NCI-H2196 treated with DMSO at 0.1 percent for 48 hours (cell line): ENCODE measurements around the gene DCUN1D2.
"Not testable (repeated sequence)": the region's sequence is repeated elsewhere in the genome, so short reads cannot be mapped to it uniquely, and the experiment has no call there.

ENCODE experiments used
- DNase-seq: peaks from one replicate; lab custom pipeline; 2025; ENCODE audit not compliant: unreplicated experiment; lab: John Stamatoyannopoulos, UW

DCUN1D2 gene

DNA sequence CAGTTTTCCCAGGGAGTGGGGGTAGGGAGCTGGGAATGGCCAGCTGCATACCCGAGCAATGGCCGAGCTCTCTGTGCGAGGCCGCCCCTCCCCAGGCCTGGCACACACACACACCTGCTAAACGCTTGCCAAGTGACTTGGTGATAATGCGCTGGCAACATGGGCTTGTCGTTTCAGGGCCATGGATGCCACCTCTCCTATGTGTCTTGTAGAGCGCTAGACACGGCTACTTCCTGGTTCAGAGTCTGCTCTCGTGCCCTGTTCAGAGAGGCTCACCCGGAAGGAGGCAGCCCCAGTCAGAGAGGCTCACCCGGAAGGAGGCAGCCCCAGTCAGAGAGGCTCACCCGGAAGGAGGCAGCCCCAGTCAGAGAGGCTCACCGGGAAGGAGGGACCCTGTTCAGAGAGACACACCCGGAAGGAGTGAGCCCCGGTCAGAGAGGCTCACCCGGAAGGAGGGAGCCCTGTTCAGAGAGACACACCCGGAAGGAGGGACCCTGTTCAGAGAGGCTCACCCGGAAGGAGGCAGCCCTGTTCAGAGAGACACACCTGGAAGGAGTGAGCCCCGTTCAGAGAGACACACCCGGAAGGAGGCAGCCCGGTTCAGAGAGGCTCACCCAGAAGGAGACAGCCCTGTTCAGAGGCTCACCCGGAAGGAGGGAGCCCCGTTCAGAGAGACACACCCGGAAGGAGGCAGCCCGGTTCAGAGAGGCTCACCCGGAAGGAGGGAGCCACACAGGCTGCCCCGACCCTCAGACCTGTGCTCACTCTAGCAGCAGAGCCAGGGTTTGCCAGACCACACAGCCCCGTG lies 41.4 kb downstream of the DCUN1D2 start:
- peak; percentile 81 for DNase-seq

DNA sequence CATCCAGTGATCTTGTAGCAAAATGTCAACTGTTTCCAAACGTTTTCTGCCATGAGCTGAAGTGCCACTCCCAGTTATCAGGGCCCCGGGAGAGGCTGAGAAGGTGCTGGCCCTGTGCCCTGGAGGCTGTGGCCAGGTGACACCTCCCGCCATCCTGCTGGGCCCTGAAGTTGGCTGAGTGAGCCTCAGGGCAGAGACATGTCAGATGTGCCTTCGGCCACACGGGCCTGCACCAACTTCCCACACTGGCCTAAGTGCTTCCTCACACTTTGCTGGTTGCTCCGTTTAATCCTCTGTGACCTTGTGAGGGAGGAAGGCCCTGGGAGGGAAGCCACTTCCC lies 42.0 kb downstream of the DCUN1D2 start:
- DNase-seq: peak; percentile 6

DNA sequence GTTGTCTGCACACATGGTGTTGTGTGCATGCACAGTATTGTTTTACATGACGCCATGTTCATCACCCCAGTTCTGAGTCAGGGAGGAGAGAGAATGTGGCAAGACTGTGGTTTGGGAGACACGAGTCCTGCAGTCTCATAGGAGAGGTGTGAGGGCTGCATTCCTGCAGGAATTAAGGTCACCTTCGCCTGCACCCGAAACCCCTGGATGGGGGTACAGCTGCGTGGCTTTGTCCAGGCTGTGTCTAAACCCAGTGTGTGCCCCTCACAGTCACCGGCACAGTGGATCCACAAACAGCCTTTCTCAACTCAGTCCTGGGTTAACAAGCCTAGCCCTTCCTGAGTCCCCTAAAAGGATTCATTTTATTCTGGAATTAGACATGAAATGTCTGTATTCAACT lies 42.9 kb downstream of the DCUN1D2 start:
- DNase-seq: no peak

DNA sequence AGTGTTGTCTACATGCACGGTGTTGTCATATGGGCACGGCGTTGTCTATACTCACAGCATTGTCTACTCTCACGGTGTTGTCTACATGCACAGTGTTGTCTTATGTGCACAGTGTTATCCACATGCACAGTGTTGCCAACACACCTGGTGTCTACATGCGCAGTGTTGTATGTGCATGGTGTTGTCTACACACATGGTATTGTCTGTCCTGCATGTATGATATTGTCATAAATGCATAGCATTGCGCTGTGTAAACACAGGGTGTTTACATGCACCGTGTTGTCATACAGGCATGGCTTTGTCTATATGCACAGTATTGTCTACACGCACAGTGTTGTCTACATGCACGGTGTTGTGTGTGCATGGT lies 44.0 kb downstream of the DCUN1D2 start:
- no peak for DNase-seq

DNA sequence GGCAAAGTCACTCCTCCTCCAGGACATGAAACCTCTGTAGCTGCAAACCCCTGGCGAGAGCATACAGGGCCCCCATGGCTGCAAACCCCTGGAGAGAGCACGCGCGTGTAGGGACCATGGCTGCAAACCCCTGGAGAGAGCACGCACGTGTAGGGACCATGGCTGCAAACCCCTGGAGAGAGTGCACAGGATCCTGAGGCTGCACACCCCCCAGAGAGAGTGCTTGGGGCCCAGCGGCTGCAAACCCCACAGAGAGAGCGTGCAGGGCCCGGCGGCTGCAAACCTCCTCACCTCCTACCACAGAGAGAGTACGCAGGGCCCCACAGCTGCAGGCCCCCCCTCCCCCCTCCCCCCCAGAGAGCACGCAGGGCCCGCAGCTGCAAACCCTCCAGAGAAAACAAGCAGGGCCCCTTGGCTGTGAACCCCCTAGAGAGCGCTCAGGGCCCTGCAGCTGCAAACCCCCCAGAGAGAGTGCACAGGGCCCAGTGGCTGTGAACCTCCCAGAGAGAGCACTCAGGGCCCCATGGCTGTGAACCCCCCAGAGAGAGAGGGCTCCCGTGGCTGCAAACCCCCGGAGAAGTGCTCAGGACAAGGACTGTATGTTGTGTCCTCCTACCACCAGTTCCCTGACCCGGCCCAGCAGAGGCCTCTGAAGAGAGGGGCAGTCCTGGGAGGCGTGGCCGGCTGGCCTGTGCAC lies 44.6 kb downstream of the DCUN1D2 start:
- no peak for DNase-seq

DNA sequence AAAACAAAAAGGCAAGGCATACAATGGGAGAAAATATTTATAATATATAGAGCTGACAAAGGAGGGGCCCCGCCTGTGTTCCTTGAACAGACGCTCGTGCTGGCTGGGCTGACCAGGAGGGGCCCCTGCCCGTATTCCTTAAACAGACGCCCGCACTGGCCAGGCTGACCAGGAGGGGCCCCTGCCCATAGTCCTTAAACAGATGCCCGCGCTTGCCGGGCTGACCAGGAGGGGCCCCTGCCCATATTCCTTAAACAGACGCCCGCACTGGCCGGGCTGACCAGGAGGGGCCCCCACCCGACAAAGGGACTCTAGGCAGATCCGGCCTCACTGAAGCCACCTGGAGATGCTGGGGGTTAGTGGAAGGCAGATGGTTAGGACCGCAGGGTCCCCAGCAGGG lies 46.5 kb downstream of the DCUN1D2 start:
- DNase-seq: no peak

DNA sequence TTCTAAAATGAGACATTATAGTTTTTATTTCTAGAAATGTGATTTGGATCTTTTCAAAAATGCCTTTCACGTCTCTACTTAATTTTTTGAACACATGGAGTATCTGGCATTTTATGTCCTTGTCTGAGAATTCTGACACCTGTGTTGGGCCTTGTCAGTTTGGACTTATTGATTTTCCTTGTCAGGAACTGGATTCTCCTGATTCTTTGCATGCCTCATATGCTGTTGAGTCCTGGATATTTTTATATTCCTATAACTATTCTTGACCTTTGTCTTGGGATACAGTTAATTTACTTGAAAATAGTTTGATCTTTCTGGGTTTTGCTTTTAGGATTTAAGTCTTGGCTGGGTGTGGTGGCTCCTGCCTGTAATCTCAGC lies 47.5 kb downstream of the DCUN1D2 start:
- DNase-seq: no peak

DNA sequence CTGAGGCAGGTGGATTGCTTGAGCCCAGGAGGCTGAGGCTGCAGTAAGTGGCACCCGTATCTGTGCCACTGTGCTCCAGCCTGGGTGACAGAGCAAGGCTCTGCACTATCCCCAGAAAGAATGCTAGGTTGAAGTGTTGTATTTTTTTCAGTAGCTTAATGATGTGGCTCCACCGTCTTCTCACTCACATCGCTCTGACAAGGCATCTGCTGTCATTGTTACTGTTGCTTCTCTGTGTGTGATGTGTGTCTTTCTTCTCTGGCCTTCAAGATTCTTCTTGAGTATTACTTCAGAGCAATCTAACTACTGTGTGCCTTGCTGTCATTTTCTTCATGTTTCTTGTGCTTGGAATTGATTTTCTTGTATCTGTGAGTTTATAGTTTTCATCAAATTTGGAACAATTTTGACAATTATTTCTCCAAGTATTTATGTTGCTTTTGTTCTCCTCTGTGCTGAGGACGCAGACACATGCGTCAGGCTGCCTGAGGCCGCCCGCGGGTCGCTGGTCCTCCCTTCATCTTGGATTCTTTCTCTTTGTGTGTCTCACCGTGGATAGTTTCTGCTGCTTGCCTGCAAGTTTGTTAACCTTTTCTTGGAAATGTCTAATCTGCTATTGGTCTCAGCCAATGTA lies 48.0 kb downstream of the DCUN1D2 start:
- DNase-seq: no peak

DNA sequence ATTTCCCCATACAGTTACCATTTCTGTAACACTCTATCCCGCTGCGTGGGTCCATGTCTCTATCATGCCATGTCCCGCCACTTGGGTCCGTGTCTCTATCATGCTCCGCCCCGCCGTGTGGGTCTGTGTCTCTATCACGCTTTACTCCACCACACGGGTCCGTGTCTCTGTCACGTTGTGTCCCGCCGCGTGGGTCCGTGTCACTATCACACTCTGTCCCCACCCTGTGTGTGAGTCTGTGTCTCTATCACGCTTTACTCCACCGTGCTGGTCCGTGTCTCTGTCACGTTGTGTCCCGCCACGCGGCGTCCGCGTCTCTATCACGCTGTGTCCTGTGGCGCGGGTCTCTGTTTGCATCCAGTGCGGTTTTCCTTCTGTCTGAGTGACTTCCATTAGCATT lies 48.9 kb downstream of the DCUN1D2 start:
- DNase-seq: no peak

DNA sequence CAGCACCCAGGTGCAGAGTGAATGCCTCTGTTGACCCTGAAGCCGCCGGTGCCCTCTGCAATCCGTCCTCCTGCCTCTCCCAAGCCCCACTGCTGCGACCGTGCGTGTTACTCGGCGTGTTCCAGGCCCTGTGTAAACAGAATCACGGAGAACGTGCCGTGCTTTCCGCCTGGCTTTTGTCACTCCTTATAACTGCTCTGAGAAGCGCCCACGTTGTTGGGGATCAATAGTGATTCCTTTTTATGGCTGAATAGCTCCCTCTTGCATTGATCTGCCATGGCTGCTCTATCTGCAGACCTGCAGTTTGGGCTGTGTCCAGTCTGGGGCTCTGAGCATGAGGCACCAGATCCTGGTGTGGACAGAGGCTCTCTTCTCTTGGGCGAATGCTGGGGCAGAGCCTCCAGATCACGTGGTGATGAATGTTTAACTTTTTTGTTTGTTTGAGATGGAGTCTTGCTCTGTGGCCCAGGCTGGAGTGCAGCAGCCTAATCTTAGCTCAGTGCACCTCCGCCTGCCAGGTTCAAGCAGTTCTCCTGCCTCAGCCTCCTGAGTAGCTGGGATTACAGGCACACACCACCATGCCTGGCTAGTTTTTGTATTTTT lies 53.0 kb downstream of the DCUN1D2 start:
- no peak for DNase-seq

DNA sequence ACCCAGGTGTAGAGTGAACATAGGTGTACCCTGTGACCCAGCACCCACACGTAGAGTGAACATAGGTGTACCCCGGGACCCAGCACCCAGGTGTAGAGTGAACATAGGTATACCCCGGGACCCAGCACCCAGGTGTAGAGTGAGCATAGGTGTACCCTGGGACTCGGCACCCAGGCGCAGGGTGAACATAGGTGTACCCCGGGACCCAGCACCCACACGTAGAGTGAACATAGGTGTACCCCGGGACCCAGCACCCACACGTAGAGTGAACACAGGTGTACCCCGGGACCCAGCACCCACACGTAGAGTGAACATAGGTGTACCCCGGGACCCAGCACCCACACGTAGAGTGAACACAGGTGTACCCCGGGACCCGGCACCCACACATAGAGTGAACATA lies 53.6 kb downstream of the DCUN1D2 start:
- not testable (repeated sequence) for DNase-seq

DNA sequence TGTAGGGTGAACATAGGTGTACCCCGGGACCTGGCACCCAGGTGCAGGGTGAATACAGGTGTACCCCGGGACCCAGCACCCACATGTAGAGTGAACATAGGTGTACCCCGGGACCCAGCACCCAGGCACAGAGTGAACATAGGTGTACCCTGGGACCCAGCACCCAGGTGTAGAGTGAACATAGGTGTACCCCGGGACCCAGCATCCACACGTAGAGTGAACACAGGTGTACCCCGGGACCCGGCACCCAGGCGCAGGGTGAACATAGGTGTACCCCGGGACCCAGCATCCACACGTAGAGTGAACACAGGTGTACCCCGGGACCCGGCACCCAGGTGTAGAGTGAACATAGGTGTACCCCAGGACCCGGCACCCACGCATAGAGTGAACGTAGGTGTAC lies 54.6 kb downstream of the DCUN1D2 start:
- not testable (repeated sequence) for DNase-seq

DNA sequence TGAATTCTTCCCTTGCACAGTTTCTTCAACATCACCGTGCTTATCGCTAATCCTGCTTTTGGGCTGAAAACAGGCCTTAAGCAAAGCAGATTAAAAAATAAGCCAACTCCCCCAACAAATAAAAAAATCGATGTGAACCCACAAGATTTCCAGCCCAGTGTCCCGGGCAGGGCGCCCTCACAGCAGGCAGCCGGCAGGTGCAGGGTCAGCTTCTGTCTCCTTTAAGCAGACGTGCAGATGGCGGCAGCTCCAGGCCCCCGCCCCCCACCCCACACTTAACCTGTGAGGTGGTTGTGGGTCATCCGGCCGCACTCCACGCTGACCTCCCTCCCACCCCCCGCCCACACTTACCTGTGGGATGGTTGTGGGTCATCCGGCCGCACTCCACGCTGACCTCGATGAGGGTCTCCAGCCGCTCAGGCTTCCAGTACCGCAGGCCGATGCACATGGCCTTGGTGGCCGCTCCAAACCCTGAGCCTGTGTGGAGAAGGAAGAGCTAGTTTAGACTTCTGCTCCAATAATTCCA lies 57.1 kb downstream of the DCUN1D2 start:
- no peak for DNase-seq

DNA sequence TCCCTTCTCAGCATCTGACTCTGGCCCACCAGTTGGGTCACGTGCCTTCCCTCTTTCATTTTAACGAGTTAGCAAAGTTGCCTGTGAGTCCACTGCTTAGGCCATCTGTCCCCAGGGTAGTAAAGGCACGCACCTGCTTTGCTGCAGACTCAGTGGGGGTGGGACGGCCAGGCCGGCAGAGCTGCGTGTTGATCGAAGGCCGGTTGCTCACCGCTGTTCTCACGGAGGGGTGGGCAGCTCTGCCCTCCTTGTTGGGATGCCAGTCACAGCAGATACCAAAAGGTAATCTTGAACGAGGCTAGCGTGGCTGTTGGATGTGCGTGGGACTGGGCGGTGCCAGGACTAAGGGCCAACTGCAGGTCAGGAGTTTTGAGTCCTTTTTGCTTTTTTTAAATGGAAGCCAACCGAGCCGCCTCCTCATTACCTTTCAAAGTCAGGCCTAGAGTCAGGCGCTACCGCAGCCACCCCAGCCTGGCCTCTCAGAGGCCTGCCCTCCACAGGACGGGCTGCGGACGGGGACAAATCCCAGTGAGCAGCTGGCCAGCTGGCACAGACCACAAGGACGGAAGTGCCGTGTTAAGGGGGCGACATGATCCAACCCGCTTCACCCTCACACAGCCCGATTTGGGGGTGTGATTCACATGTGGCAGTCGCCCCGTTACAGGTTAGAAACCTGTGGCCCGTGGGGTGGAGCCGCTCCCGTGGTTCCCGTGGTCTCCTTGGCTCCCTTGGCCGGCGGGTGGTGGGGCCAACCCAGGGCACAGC lies 57.8 kb downstream of the DCUN1D2 start:
- DNase-seq: no peak

DNA sequence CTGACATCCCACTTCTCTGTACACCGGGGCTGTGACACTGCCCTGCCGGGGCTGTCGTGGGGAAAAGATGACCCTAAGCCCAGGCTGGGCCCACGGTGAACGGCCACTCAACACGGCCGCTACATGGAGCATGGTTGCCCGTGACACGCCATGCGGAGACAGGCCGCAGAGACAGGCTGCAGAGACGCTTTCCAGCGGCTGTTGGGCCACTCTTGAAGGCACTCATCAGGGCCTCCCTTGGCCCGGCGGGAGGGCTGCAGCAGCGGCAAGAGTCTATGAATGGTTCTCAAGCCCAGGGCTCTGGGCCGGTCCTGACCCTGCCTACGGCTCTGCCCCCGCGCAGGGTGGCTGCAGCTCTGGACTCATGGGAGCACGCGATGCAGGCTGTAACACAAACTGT lies 59.3 kb downstream of the DCUN1D2 start:
- DNase-seq: no peak

DNA sequence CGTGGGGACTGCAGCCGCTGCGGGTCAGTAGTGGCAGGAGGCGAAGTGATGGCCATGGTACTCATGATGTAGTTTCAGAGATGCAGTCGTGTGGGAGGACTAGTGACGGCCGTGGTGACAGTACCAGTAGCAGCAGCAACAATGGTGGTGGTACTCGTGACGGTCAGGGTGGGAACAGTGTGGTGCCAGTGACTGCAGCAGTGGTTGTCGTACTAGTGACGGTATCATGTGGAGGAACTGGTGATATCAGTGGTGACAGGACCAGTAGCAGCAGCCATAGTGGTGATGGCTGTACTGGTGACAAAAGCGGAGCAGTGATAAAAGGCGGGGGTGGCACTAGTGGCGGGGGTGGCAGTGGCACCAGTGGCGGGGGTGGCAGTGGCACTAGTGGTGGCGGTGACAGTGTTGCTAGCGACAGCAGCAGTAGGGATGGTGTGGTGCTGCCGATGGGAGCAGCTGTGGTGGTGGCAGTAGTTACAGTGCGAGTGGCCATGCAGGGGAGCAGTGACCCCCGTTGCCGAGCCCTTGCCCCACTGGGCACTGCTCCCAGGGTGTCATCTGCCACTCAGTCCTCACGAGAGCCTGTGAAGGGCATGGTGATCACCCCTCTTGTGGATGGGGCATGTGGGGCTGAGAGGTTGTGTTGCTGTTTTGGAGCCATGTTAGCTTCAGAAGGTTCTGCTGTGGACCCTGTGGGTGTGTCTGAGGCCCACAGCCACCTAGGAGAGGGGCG lies 60.0 kb downstream of the DCUN1D2 start:
- no peak for DNase-seq

DNA sequence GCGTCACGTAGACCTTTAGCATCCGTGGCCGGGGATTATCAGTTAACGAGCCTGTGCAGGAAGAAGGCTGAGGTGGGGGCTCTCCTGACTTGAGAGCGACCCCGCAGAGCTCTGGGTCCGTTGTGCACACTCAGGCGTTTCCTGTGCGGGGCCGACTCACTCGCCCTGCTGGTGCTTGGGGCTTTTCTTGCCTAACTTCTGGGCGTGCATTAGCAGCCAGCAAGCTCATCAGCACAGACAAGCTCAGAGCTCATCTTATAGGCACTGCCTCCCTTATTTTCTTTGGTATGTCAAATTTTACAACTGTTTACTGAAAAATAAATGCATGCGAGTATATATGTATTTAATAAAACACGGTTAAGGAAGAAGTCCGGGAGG lies 60.9 kb downstream of the DCUN1D2 start:
- DNase-seq: no peak

DNA sequence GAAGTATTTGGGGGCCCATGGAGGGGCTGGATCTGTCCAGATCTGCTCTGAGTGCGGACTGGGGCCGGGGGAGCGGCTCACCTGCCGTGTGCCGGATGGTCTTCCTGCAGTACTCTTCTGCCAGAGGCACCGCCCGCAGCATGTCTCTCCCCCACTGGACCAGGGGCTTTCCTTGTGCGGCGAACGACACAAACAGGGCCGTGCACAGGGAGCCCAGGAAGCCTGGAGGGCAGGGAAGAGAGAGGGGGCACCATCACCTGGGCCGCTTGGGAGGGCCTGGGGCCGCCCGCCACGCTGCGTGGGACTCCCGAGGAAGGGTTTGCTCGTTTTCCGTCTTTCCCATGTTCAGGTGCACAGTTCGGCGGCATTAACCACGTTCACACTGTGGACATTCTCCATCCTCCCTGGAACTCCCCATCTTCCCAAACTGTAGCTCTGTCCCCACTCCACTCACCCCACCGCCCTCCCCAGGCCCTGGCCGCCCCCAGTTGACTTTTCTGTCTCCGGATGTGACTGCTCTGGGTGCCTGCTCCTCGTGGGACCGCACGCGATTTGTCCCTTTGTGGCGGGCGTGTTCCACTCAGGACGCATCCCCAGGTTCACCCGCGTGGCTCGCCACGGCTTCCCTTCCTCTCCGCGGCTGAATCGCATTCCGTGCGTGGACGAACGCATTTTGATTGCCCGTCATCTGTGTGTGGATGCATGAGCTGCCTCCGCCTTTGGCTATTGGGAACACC lies 61.5 kb downstream of the DCUN1D2 start:
- DNase-seq: no peak

DNA sequence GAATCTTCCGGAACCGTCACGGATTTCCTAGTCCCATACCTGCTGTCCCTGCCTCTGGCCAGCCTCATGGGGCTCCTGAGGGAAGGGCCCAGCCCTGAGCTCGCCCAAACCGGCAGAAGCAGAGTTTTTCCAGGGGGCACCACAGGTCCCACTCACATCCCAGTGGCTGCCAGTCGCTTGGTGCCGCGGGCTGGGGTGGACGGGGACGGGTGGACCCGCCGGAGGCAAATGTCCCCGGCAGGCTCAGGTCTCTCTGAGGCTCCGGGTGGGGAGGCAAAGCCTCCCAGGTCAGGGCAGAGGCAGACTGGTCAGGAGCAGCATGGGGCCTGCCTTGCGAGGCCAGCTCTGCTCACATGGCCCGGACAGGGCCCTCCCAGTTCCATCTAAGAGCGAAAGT lies 62.0 kb downstream of the DCUN1D2 start:
- no peak for DNase-seq
